ENCODE measurements around the gene JAML.

Gene JAML
- 74.7 to 153 (median 127) reads per million in 3 donors for total RNA-seq

GRCh38 chr11:118224511-118225188 lies at the start of gene JAML:
JAML (minus strand) TSS chr11:118225011; CDS start chr11:118214866, 10,145 bp downstream.
- peak; percentile 35 to 56 (median 39) for DNase-seq
- H3K27ac ChIP-seq (ENCODE audit: insufficient read depth, low read length, poor library complexity, severe bottlenecking): peak within 1 kb of the TSS; percentile 69
- H3K36me3 ChIP-seq (ENCODE audit: control insufficient read depth, insufficient read depth, low read length): peaks cover 4% of the 10 kb centered on the region
- no peaks in the 10 kb centered on the region for H3K27me3 ChIP-seq (replicated peaks; ENCODE audit: control insufficient read depth, insufficient read depth, low read length, poor library complexity, severe bottlenecking)
- H3K9me3 ChIP-seq (ENCODE audit: control insufficient read depth, low read length): no peaks in the 10 kb centered on the region
- H3K4me3 ChIP-seq (ENCODE audit: insufficient read depth, low read depth, low read length, poor library complexity, severe bottlenecking): peak within 1 kb of the TSS; percentile 48
- peaks cover 64% of the 10 kb centered on the region for H3K4me1 ChIP-seq (ENCODE audit: control insufficient read depth, insufficient read depth, low read length, poor library complexity, severe bottlenecking)

GRCh38 chr11:118274186-118274585 lies 49.4 kb upstream of the JAML start:
- no peak for DNase-seq
- no peak overlapping the region for H3K4me3 ChIP-seq (ENCODE audit: insufficient read depth, low read depth, low read length, poor library complexity, severe bottlenecking)
- no peak overlapping the region for H3K27ac ChIP-seq (ENCODE audit: insufficient read depth, low read length, poor library complexity, severe bottlenecking)

GRCh38 chr11:118272001-118272400 lies 47.2 kb upstream of the JAML start:
- H3K9me3 ChIP-seq (ENCODE audit: control insufficient read depth, low read length): no peaks in the 10 kb centered on the region
- H3K27ac ChIP-seq (ENCODE audit: insufficient read depth, low read length, poor library complexity, severe bottlenecking): no peak overlapping the region
- DNase-seq: no peak
- no peak overlapping the region for H3K4me3 ChIP-seq (ENCODE audit: insufficient read depth, low read depth, low read length, poor library complexity, severe bottlenecking)
- no peaks in the 10 kb centered on the region for H3K4me1 ChIP-seq (ENCODE audit: control insufficient read depth, insufficient read depth, low read length, poor library complexity, severe bottlenecking)
- H3K27me3 ChIP-seq (replicated peaks; ENCODE audit: control insufficient read depth, insufficient read depth, low read length, poor library complexity, severe bottlenecking): no peaks in the 10 kb centered on the region
- no peaks in the 10 kb centered on the region for H3K36me3 ChIP-seq (ENCODE audit: control insufficient read depth, insufficient read depth, low read length)

More at GRCh38 chr11:118274186-118274585, 49.4 kb upstream of the JAML start:
- Histone ChIP-seq H3K36me3 (ENCODE audit: control insufficient read depth, insufficient read depth, low read length) (no peaks in the 10 kb centered on the region), H3K9me3 (ENCODE audit: control insufficient read depth, low read length) (no peaks in the 10 kb centered on the region), H3K27me3 (replicated peaks; ENCODE audit: control insufficient read depth, insufficient read depth, low read length, poor library complexity, severe bottlenecking) (no peaks in the 10 kb centered on the region), H3K4me1 (ENCODE audit: control insufficient read depth, insufficient read depth, low read length, poor library complexity, severe bottlenecking) (no peaks in the 10 kb centered on the region)

- peaks cover 10% of the 10 kb centered on the region for H3K4me1 ChIP-seq (ENCODE audit: control insufficient read depth, insufficient read depth, low read length, poor library complexity, severe bottlenecking)
- H3K4me3 ChIP-seq (ENCODE audit: insufficient read depth, low read depth, low read length, poor library complexity, severe bottlenecking): no peak overlapping the region
- no peaks in the 10 kb centered on the region for H3K9me3 ChIP-seq (ENCODE audit: control insufficient read depth, low read length)
- no peak for DNase-seq
- no peak overlapping the region for H3K27ac ChIP-seq (ENCODE audit: insufficient read depth, low read length, poor library complexity, severe bottlenecking)
- no peaks in the 10 kb centered on the region for H3K27me3 ChIP-seq (replicated peaks; ENCODE audit: control insufficient read depth, insufficient read depth, low read length, poor library complexity, severe bottlenecking)
- no peaks in the 10 kb centered on the region for H3K36me3 ChIP-seq (ENCODE audit: control insufficient read depth, insufficient read depth, low read length)
These were observed 42.7 kb upstream of the JAML start for GRCh38 chr11:118267486-118267885.

- Histone ChIP-seq H3K27ac (ENCODE audit: insufficient read depth, low read length, poor library complexity, severe bottlenecking) (no peak overlapping the region), H3K9me3 (ENCODE audit: control insufficient read depth, low read length) (no peaks in the 10 kb centered on the region), H3K27me3 (replicated peaks; ENCODE audit: control insufficient read depth, insufficient read depth, low read length, poor library complexity, severe bottlenecking) (no peaks in the 10 kb centered on the region), H3K36me3 (ENCODE audit: control insufficient read depth, insufficient read depth, low read length) (no peaks in the 10 kb centered on the region), H3K4me1 (ENCODE audit: control insufficient read depth, insufficient read depth, low read length, poor library complexity, severe bottlenecking) (peaks cover 10% of the 10 kb centered on the region), H3K4me3 (ENCODE audit: insufficient read depth, low read depth, low read length, poor library complexity, severe bottlenecking) (no peak overlapping the region)
- no peak for DNase-seq
These were observed 41.1 kb upstream of the JAML start for GRCh38 chr11:118265954-118266353.

GRCh38 chr11:118264569-118265465 lies 40.0 kb upstream of the JAML start:
- H3K4me3 ChIP-seq (ENCODE audit: insufficient read depth, low read depth, low read length, poor library complexity, severe bottlenecking): no peak overlapping the region
- no peaks in the 10 kb centered on the region for H3K36me3 ChIP-seq (ENCODE audit: control insufficient read depth, insufficient read depth, low read length)
- H3K4me1 ChIP-seq (ENCODE audit: control insufficient read depth, insufficient read depth, low read length, poor library complexity, severe bottlenecking): peaks cover 10% of the 10 kb centered on the region
- no peak overlapping the region for H3K27ac ChIP-seq (ENCODE audit: insufficient read depth, low read length, poor library complexity, severe bottlenecking)
- H3K9me3 ChIP-seq (ENCODE audit: control insufficient read depth, low read length): no peaks in the 10 kb centered on the region
- no peaks in the 10 kb centered on the region for H3K27me3 ChIP-seq (replicated peaks; ENCODE audit: control insufficient read depth, insufficient read depth, low read length, poor library complexity, severe bottlenecking)
- DNase-seq: no peak

GRCh38 chr11:118263695-118264568 lies 39.1 kb upstream of the JAML start, which contains the start of gene MPZL2:
MPZL2 (minus strand) TSS chr11:118264297; CDS start chr11:118264153, 144 bp downstream.
- no peak within 1 kb of the TSS for H3K27ac ChIP-seq (ENCODE audit: insufficient read depth, low read length, poor library complexity, severe bottlenecking)
- DNase-seq: no peak
- peaks cover 10% of the 10 kb centered on the region for H3K4me1 ChIP-seq (ENCODE audit: control insufficient read depth, insufficient read depth, low read length, poor library complexity, severe bottlenecking)
- H3K4me3 ChIP-seq (ENCODE audit: insufficient read depth, low read depth, low read length, poor library complexity, severe bottlenecking): peak within 1 kb of the TSS; percentile 22
- H3K27me3 ChIP-seq (replicated peaks; ENCODE audit: control insufficient read depth, insufficient read depth, low read length, poor library complexity, severe bottlenecking): no peaks in the 10 kb centered on the region
- no peaks in the 10 kb centered on the region for H3K9me3 ChIP-seq (ENCODE audit: control insufficient read depth, low read length)
- no peaks in the 10 kb centered on the region for H3K36me3 ChIP-seq (ENCODE audit: control insufficient read depth, insufficient read depth, low read length)

- Histone ChIP-seq H3K27ac (ENCODE audit: insufficient read depth, low read length, poor library complexity, severe bottlenecking) (no peak overlapping the region), H3K4me3 (ENCODE audit: insufficient read depth, low read depth, low read length, poor library complexity, severe bottlenecking) (no peak overlapping the region), H3K27me3 (replicated peaks; ENCODE audit: control insufficient read depth, insufficient read depth, low read length, poor library complexity, severe bottlenecking) (no peaks in the 10 kb centered on the region), H3K9me3 (ENCODE audit: control insufficient read depth, low read length) (no peaks in the 10 kb centered on the region), H3K36me3 (ENCODE audit: control insufficient read depth, insufficient read depth, low read length) (no peaks in the 10 kb centered on the region), H3K4me1 (ENCODE audit: control insufficient read depth, insufficient read depth, low read length, poor library complexity, severe bottlenecking) (peaks cover 10% of the 10 kb centered on the region)
- DNase-seq: no peak
These were observed 38.3 kb upstream of the JAML start for GRCh38 chr11:118263112-118263511.

- no peak overlapping the region for H3K4me3 ChIP-seq (ENCODE audit: insufficient read depth, low read depth, low read length, poor library complexity, severe bottlenecking)
- H3K4me1 ChIP-seq (ENCODE audit: control insufficient read depth, insufficient read depth, low read length, poor library complexity, severe bottlenecking): peaks cover 10% of the 10 kb centered on the region
- DNase-seq: no peak
- H3K27ac ChIP-seq (ENCODE audit: insufficient read depth, low read length, poor library complexity, severe bottlenecking): no peak overlapping the region
- no peaks in the 10 kb centered on the region for H3K9me3 ChIP-seq (ENCODE audit: control insufficient read depth, low read length)
- no peaks in the 10 kb centered on the region for H3K27me3 ChIP-seq (replicated peaks; ENCODE audit: control insufficient read depth, insufficient read depth, low read length, poor library complexity, severe bottlenecking)
- H3K36me3 ChIP-seq (ENCODE audit: control insufficient read depth, insufficient read depth, low read length): no peaks in the 10 kb centered on the region
These were observed 35.5 kb upstream of the JAML start for GRCh38 chr11:118260353-118260752.

Measured in effector memory CD4-positive, alpha-beta T cell (primary cell).